Activated T-cell treated with anti-CD3 and anti-CD28 coated beads, Interleukin-2, amount 50 U/mL, for 48 hours (primary cell): ENCODE data around the gene UGT1A4.

Source experiments
- DNase-seq, 2 experiments: peaks; one replicate each; pipeline ENCODE4 v3.0.0-alpha.2; 2020

UGT1A4 gene

GRCh38 chr2:233792720-233793119 is 74.2 kb downstream of the UGT1A4 start:
- no peak for DNase-seq

- DNase-seq, result no peak
These were observed 75.1 kb downstream of the UGT1A4 start for GRCh38 chr2:233793465-233794127.

GRCh38 chr2:233794128-233794658 is 75.7 kb downstream of the UGT1A4 start:
- DNase-seq, result no peak

- peak in 1 of 2 experiments; percentile 5 for DNase-seq
These were observed 77.2 kb downstream of the UGT1A4 start for GRCh38 chr2:233795735-233796171.

GRCh38 chr2:233796254-233796653 is 77.7 kb downstream of the UGT1A4 start:
- DNase-seq, result no peak

- peak; percentile 5 to 9 for DNase-seq
These were observed 80.0 kb downstream of the UGT1A4 start for GRCh38 chr2:233798335-233799086.

- DNase-seq, result peak; percentile 5 to 10
These were observed 80.6 kb downstream of the UGT1A4 start for GRCh38 chr2:233799087-233799665.

GRCh38 chr2:233799716-233800115 is 81.2 kb downstream of the UGT1A4 start:
- no peak for DNase-seq

GRCh38 chr2:233800208-233800607 is 81.7 kb downstream of the UGT1A4 start:
- DNase-seq, result peak; percentile 7

GRCh38 chr2:233801357-233802131 is 83.0 kb downstream of the UGT1A4 start:
- peak; percentile 17 to 32 for DNase-seq

GRCh38 chr2:233802132-233802815 is 83.7 kb downstream of the UGT1A4 start:
- DNase-seq, result peak in 1 of 2 experiments; percentile 2

GRCh38 chr2:233803292-233803911 is 84.9 kb downstream of the UGT1A4 start:
- DNase-seq, result peak in 1 of 2 experiments; percentile 1

- peak in 1 of 2 experiments; percentile 7 for DNase-seq
These were observed 85.5 kb downstream of the UGT1A4 start for GRCh38 chr2:233803994-233804393.

GRCh38 chr2:233807215-233807865 is 88.8 kb downstream of the UGT1A4 start:
- peak in 1 of 2 experiments; percentile 8 for DNase-seq

GRCh38 chr2:233807966-233808935 is 89.7 kb downstream of the UGT1A4 start:
- DNase-seq, result no peak

GRCh38 chr2:233810385-233810784 is 91.8 kb downstream of the UGT1A4 start:
- no peak for DNase-seq

- no peak for DNase-seq
These were observed 92.6 kb downstream of the UGT1A4 start for GRCh38 chr2:233811087-233811486.

- no peak for DNase-seq
These were observed 93.2 kb downstream of the UGT1A4 start for GRCh38 chr2:233811732-233812131.

GRCh38 chr2:233813236-233814055 is 94.9 kb downstream of the UGT1A4 start:
- DNase-seq, result no peak
